GM12878 (cell line): ENCODE measurements around the gene KIRREL1. TPM values are rescaled to one million over a fixed set of nuclear protein-coding genes. Genes with fewer than 3 reads are reported as not detected.

Experiments used
- ATAC-seq: fragments of 200-7000 bp; cut with Tn5 transposase; 3 replicates; pipeline ENCODE4 v1.9.1; 2020; ENCODE audit warnings: mild to moderate bottlenecking, moderate library complexity
- BruUV-seq: library from RNA; stranded (reverse); fragments of 400-500 nt; replicated peaks from 2 replicates; lab custom pipeline; 2021; lab: Mats Ljungman, UMichigan
- CTCF ChIA-PET: fragments of 300-600 bp; sonication (Branson Sonifier 250); formaldehyde crosslinking; extraction: SDS; loops from one replicate; lab custom pipeline; 2021; ENCODE audit warnings: inconsistent platforms; lab: Yijun Ruan, JAX
- POLR2A ChIA-PET: fragments of 350-600 bp; formaldehyde crosslinking; extraction: SDS; loops from one replicate; lab custom pipeline; 2021; ENCODE audit warnings: inconsistent platforms; lab: Charles Lee
- RAD21 ChIA-PET: fragments of 300-600 bp; sonication (Branson Sonifier 250); formaldehyde crosslinking; loops from one replicate; lab custom pipeline; 2023; ENCODE audit warnings: antibody characterized with exemption; ENCODE audit not compliant: unreplicated experiment; lab: Charles Lee
- SMC1A ChIA-PET: fragments of 300-600 bp; sonication (Branson Sonifier 250); formaldehyde crosslinking; loops from one replicate; lab custom pipeline; 2023; ENCODE audit not compliant: unreplicated experiment, uncharacterized antibody; lab: Charles Lee
- DNase-seq: peaks from one replicate; pipeline ENCODE4 v3.0.0-alpha.2; 2011; ENCODE audit warnings: low read depth, low spot score
- FAIRE-seq: peaks from 3 replicates; lab custom pipeline; 2011; peaks lifted over from hg19 to GRCh38; lab: Jason Lieb, UNC
- H2AFZ ChIP-seq: 2 replicates; pipeline ENCODE4 v1.6.0; 2011; ENCODE audit warnings: low read depth, low read length, control low read depth; ENCODE audit not compliant: control insufficient read depth
- H3K27ac ChIP-seq: 2 replicates; pipeline ENCODE4 v1.5.1; 2011; ENCODE audit warnings: control low read depth; ENCODE audit not compliant: control insufficient read depth, insufficient read depth
- H3K27me3 ChIP-seq, 2 experiments: replicated peaks in 1 of 2; 2 replicates each; pipeline versions ENCODE4 v1.6.0 to v1.6.1; 2011; ENCODE audit warnings: low read length in 1 of 2; ENCODE audit not compliant: control insufficient read depth in 2 of 2, insufficient read depth in 2 of 2
- H3K36me3 ChIP-seq, 2 experiments: 2 replicates each; pipeline ENCODE4 v1.5.1; 2011; ENCODE audit warnings: low read length in 1 of 2; ENCODE audit not compliant: control insufficient read depth in 2 of 2, insufficient read depth in 2 of 2
- H3K4me1 ChIP-seq: 2 replicates; pipeline ENCODE4 v1.6.1; 2011; ENCODE audit warnings: mild to moderate bottlenecking, low read length, moderate library complexity, mixed read lengths; ENCODE audit not compliant: control insufficient read depth, insufficient read depth
- H3K4me2 ChIP-seq: 2 replicates; pipeline ENCODE4 v1.6.0; 2011; ENCODE audit warnings: control low read depth; ENCODE audit not compliant: control insufficient read depth, insufficient read depth
- H3K4me3 ChIP-seq: fragments of 200-600 bp; sonication (generic); 2 replicates; pipeline ENCODE4 v1.5.1; 2016
- H3K79me2 ChIP-seq: 2 replicates; pipeline ENCODE4 v1.6.0; 2011; ENCODE audit warnings: low read length; ENCODE audit not compliant: control insufficient read depth, insufficient read depth
- H3K9ac ChIP-seq: 2 replicates; pipeline ENCODE4 v1.8.0; 2011; ENCODE audit warnings: low read length, control low read depth, mixed read lengths; ENCODE audit not compliant: control insufficient read depth, insufficient read depth
- H3K9me3 ChIP-seq: replicated peaks from 3 replicates; pipeline ENCODE4 v1.5.1; 2011; ENCODE audit warnings: mild to moderate bottlenecking, low read length; ENCODE audit not compliant: control insufficient read depth, insufficient read depth
- H4K20me1 ChIP-seq: 2 replicates; pipeline ENCODE4 v1.6.0; 2011; ENCODE audit not compliant: control insufficient read depth, insufficient read depth
- ATF7 ChIP-seq: fragments of 450-650 bp; IDR thresholded peaks from 2 replicates; pipeline ENCODE4 v1.6.1; 2016; ENCODE audit warnings: low read depth, mild to moderate bottlenecking
- CBX5 ChIP-seq: sonication (generic); IDR thresholded peaks from 2 replicates; pipeline ENCODE4 v1.6.1; 2016; ENCODE audit warnings: low read depth, moderate library complexity, mild to moderate bottlenecking, inconsistent platforms
- CREM ChIP-seq: IDR thresholded peaks from 2 replicates; pipeline ENCODE4 v1.6.1; 2014; ENCODE audit warnings: antibody characterized with exemption, low read depth
- EED ChIP-seq: sonication (generic); IDR thresholded peaks from 2 replicates; pipeline ENCODE4 v1.6.1; 2016; ENCODE audit warnings: antibody characterized with exemption, low read depth
- IKZF2 ChIP-seq, 2 experiments: fragments of 450-650 bp; IDR thresholded peaks; 2 replicates each; pipeline ENCODE4 v1.6.1; 2017; ENCODE audit warnings: mild to moderate bottlenecking in 2 of 2, moderate library complexity in 2 of 2
- KAT2A ChIP-seq: conservative IDR thresholded peaks from 2 replicates; pipeline ENCODE4 v1.6.1; 2011; ENCODE audit warnings: low read depth, low read length; ENCODE audit not compliant: control insufficient read depth
- RAD51 ChIP-seq: fragments of 450-650 bp; IDR thresholded peaks from 2 replicates; pipeline ENCODE4 v1.6.1; 2016; ENCODE audit warnings: moderate library complexity, mild to moderate bottlenecking, inconsistent platforms
- RBBP5 ChIP-seq: fragments of 200-600 bp; sonication (generic); conservative IDR thresholded peaks from 2 replicates; pipeline ENCODE4 v1.6.1; 2016
- SPI1 ChIP-seq: IDR thresholded peaks from 2 replicates; pipeline ENCODE4 v1.6.1; 2011; ENCODE audit warnings: low read depth, mild to moderate bottlenecking, low read length, moderate library complexity, borderline replicate concordance; ENCODE audit not compliant: insufficient read depth
- STAT3 ChIP-seq: IDR thresholded peaks from 2 replicates; pipeline ENCODE4 v1.6.1; 2011; ENCODE audit warnings: low read depth, low read length, improper control_type of control experiment
- TCF7 ChIP-seq: IDR thresholded peaks from 2 replicates; pipeline ENCODE4 v1.6.1; 2014; ENCODE audit warnings: antibody characterized with exemption, borderline replicate concordance
- YY1 ChIP-seq: IDR thresholded peaks from 2 replicates; pipeline ENCODE4 v1.6.1; 2011; ENCODE audit warnings: low read depth, mild to moderate bottlenecking, low read length
- WGBS: methylation state at CpG from one replicate; pipeline ENCODE4 v1.1.6; 2016; ENCODE audit warnings: low lambda C conversion rate; ENCODE audit not compliant: insufficient replicate concordance, insufficient coverage; ENCODE audit errors: missing lambda C conversion rate; 5-methylcytosine and 5-hydroxymethylcytosine counted together
- in situ Hi-C: fragments of 300-500 bp; cut with MboI; formaldehyde crosslinking; loops from 9 replicates; pipeline ENCODE4 v1.14.3; 2018; ENCODE audit warnings: mixed read lengths
- intact Hi-C: fragments of 100-400 bp; cut with micrococcal nuclease; formaldehyde crosslinking; loops from one replicate; pipeline ENCODE4 v1.14.2; 2022; ENCODE audit not compliant: unreplicated experiment
- polyA plus RNA-seq, 11 experiments: library from polyadenylated mRNA; depleted of rRNA in 4 of 11; unstranded in 6 of 11; stranded (reverse) in 5 of 11; fragments of >200 nt; fragmentation: Nextera tagmentation in 4 of 11; fragmentation: Illumina TruSeq in 1 of 11; extraction: Ambion mirVana in 4 of 11; extraction: Trizol in 1 of 11; gene quantifications; 1 replicate in 1 of 11; 2 replicates in 10 of 11; pipeline versions ENCODE4 v1.2.1 to v1.2.3, GENCODE V29; 2011 to 2016; ENCODE audit warnings: inconsistent platforms in 2 of 11, missing spikeins in 2 of 11, low read depth in 1 of 11
- total RNA-seq, 4 experiments: library from RNA; depleted of rRNA in 3 of 4; stranded (reverse); fragments of >200 nt in 3 of 4; fragmentation: Illumina TruSeq in 1 of 4; extraction: Trizol in 1 of 4; gene quantifications; 2 replicates each; pipeline versions ENCODE4 v1.2.1 to v1.2.3, GENCODE V29; 2013 to 2021
- TF ChIP-seq, protein P1 (sequence below): fragments of 450-650 bp; IDR thresholded peaks from 2 replicates; pipeline ENCODE4 v1.6.1; 2017; ENCODE audit warnings: borderline replicate concordance
- TF ChIP-seq, protein P2 (sequence below): fragments of 450-650 bp; IDR thresholded peaks from 2 replicates; pipeline ENCODE4 v1.6.1; 2017; ENCODE audit warnings: antibody characterized with exemption, mild to moderate bottlenecking, moderate library complexity
- TF ChIP-seq, protein P3 (sequence below): fragments of 450-650 bp; IDR thresholded peaks from 2 replicates; pipeline ENCODE4 v1.6.1; 2017; ENCODE audit warnings: mild to moderate bottlenecking, moderate library complexity

KIRREL1 gene
- total and polyA plus RNA-seq, 10 of the 15 experiments (the other 5 are each of a cell fraction or from before 2014, with no cell fraction given): 0.15 TPM; not detected in 9

DNA sequence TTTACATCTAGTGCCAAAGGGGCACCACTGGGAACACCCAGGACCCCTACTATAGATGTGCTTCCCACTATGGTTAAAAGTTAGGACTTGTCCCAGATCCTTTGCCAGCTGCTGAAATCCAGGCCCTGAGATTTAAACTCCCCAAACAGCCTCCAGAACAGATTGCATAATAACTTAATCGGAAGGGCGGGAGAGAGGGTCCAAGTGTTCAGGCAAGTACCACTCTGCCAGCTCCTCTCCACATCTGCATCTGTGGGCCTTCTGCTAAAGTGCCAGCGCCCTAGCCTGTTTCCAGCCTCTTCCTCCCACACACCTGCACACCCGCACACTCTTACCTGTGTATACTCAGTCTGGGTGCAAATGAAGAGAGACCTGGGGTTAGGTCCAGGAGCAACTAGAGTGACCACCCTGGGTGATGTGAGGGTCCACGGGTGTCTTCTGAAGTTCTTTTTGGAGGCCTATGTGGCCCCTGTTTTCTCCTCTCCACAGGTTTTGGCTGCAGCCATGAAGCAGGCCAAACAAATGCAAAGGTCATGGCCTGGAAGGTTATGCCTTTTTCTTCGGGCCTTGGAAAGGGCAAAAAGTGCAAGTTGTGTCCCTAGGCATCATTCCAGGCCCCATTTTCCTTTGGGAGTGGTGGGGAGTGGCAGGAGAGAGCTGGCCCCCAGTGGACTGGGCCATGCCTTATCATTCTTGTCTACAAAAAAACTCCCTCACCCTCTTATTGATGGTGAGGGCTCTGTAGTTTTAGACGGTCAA lies 29.3 kb downstream of the KIRREL1 start:
- CTCF ChIA-PET: interaction anchor here (0.8 kb wide), 1 partner anchor 60 kb away, joined by 3 read pairs; no protein-coding TSS in a partner anchor
- H3K4me1 ChIP-seq: no peaks in the 10 kb centered on the region
- POLR2A ChIA-PET: no interaction called here
- H3K9ac ChIP-seq: no peak overlapping the region
- H3K9me3 ChIP-seq: no peaks in the 10 kb centered on the region
- H3K27me3 ChIP-seq: peaks cover 0 to 2% of the 10 kb centered on the region in 2 experiments; a peak in 1 of 4 replicates
- SMC1A ChIA-PET: no interaction called here
- 23% methylated on average over 7 of the region's 7 CpGs for WGBS
- intact Hi-C loops (no loop called here), in situ Hi-C loops (no loop called here)
- no peaks in the 10 kb centered on the region for H3K36me3 ChIP-seq
- BruUV-seq: no TSS peak
- no peaks in the 10 kb centered on the region for H4K20me1 ChIP-seq
- no peak overlapping the region for H3K4me2 ChIP-seq
- no peak overlapping the region for H3K27ac ChIP-seq
- H2AFZ ChIP-seq: no peak overlapping the region
- FAIRE-seq (no peak), DNase-seq (no peak), ATAC-seq (no peak)
- H3K4me3 ChIP-seq: no peak overlapping the region
- RAD21 ChIA-PET: no interaction called here
- no peaks in the 10 kb centered on the region for H3K79me2 ChIP-seq
- TF ChIP-seq, protein P1, sequence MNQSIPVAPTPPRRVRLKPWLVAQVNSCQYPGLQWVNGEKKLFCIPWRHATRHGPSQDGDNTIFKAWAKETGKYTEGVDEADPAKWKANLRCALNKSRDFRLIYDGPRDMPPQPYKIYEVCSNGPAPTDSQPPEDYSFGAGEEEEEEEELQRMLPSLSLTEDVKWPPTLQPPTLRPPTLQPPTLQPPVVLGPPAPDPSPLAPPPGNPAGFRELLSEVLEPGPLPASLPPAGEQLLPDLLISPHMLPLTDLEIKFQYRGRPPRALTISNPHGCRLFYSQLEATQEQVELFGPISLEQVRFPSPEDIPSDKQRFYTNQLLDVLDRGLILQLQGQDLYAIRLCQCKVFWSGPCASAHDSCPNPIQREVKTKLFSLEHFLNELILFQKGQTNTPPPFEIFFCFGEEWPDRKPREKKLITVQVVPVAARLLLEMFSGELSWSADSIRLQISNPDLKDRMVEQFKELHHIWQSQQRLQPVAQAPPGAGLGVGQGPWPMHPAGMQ: no peak
- no peak for TF ChIP-seq TCF7
- no peak for TF ChIP-seq KAT2A
- no peak for TF ChIP-seq IKZF2 (IDR thresholded peaks at IDR 0.05)
- TF ChIP-seq RAD51: no peak
- TF ChIP-seq CREM: no peak
- TF ChIP-seq SPI1: no peak
- TF ChIP-seq, protein P2, sequence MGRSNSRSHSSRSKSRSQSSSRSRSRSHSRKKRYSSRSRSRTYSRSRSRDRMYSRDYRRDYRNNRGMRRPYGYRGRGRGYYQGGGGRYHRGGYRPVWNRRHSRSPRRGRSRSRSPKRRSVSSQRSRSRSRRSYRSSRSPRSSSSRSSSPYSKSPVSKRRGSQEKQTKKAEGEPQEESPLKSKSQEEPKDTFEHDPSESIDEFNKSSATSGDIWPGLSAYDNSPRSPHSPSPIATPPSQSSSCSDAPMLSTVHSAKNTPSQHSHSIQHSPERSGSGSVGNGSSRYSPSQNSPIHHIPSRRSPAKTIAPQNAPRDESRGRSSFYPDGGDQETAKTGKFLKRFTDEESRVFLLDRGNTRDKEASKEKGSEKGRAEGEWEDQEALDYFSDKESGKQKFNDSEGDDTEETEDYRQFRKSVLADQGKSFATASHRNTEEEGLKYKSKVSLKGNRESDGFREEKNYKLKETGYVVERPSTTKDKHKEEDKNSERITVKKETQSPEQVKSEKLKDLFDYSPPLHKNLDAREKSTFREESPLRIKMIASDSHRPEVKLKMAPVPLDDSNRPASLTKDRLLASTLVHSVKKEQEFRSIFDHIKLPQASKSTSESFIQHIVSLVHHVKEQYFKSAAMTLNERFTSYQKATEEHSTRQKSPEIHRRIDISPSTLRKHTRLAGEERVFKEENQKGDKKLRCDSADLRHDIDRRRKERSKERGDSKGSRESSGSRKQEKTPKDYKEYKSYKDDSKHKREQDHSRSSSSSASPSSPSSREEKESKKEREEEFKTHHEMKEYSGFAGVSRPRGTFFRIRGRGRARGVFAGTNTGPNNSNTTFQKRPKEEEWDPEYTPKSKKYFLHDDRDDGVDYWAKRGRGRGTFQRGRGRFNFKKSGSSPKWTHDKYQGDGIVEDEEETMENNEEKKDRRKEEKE: no peak
- no peak for TF ChIP-seq YY1
- no peak for TF ChIP-seq RBBP5
- no peak for TF ChIP-seq CBX5
- no peak for TF ChIP-seq STAT3
- no peak for TF ChIP-seq ATF7
- TF ChIP-seq, protein P3, sequence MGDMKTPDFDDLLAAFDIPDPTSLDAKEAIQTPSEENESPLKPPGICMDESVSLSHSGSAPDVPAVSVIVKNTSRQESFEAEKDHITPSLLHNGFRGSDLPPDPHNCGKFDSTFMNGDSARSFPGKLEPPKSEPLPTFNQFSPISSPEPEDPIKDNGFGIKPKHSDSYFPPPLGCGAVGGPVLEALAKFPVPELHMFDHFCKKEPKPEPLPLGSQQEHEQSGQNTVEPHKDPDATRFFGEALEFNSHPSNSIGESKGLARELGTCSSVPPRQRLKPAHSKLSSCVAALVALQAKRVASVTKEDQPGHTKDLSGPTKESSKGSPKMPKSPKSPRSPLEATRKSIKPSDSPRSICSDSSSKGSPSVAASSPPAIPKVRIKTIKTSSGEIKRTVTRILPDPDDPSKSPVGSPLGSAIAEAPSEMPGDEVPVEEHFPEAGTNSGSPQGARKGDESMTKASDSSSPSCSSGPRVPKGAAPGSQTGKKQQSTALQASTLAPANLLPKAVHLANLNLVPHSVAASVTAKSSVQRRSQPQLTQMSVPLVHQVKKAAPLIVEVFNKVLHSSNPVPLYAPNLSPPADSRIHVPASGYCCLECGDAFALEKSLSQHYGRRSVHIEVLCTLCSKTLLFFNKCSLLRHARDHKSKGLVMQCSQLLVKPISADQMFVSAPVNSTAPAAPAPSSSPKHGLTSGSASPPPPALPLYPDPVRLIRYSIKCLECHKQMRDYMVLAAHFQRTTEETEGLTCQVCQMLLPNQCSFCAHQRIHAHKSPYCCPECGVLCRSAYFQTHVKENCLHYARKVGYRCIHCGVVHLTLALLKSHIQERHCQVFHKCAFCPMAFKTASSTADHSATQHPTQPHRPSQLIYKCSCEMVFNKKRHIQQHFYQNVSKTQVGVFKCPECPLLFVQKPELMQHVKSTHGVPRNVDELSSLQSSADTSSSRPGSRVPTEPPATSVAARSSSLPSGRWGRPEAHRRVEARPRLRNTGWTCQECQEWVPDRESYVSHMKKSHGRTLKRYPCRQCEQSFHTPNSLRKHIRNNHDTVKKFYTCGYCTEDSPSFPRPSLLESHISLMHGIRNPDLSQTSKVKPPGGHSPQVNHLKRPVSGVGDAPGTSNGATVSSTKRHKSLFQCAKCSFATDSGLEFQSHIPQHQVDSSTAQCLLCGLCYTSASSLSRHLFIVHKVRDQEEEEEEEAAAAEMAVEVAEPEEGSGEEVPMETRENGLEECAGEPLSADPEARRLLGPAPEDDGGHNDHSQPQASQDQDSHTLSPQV: no peak
- no peak for TF ChIP-seq EED
